Forelimb muscle (tissue), 1 donor: ENCODE results near the gene CLCN1. TPM values are rescaled to one million over a fixed set of nuclear protein-coding genes. Genes with fewer than 3 reads are reported as not detected.

Experiments used
- DNase-seq: peaks from one replicate; pipeline ENCODE4 v3.0.0-alpha.2; 2013; ENCODE audit warnings: low read depth
- polyA plus RNA-seq: library from polyadenylated mRNA; unstranded; fragments of 120-200 nt; gene quantifications from one replicate; pipeline ENCODE4 v1.2.1, GENCODE V29; 2013; ENCODE audit not compliant: insufficient read length

Gene CLCN1
- polyA plus RNA-seq, 1 donor, result 2.6 TPM

GRCh38 chr7:143295870-143296269, 20.0 kb upstream of the CLCN1 start:
- no peak for DNase-seq

DNA sequence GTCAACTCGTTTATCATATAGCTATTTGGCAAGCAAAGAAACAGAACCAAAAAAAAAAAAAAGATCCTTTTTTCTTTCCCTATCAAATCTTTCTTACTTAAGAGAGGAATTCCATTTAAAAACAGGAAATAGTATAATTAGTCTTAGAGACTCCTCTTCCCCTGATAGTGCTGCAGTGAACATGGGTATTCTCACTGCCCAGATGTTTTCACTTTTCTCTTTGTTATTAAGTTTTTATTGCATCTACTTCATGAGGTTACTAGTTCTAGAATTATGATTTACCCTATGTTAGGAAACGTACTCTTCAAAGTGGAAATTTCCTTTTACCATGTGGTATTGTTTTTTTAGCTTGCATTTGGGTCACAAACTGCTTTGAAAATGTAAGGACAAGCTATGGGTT, 19.2 kb upstream of the CLCN1 start:
- DNase-seq, result no peak

DNA sequence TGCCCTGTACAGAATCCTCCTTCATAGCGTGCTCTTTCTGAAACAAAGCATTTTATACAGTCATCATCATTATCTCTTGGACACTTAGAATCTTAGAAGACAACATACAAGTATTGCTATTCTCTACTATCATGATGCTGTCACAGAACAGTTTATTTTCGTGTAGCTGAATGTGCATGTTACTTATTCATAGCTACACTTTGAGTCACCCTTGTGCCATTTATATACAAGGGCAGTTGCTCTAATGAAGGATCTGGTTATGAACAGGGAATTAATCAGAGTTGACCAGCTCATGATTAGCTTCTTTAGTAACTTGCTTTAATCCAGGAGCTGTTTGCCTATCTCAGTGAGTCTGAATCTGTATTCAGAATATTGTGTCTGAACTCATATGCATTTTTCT, 16.6 kb upstream of the CLCN1 start:
- no peak for DNase-seq

GRCh38 chr7:143299840-143300239, 16.1 kb upstream of the CLCN1 start:
- DNase-seq, result no peak

DNA sequence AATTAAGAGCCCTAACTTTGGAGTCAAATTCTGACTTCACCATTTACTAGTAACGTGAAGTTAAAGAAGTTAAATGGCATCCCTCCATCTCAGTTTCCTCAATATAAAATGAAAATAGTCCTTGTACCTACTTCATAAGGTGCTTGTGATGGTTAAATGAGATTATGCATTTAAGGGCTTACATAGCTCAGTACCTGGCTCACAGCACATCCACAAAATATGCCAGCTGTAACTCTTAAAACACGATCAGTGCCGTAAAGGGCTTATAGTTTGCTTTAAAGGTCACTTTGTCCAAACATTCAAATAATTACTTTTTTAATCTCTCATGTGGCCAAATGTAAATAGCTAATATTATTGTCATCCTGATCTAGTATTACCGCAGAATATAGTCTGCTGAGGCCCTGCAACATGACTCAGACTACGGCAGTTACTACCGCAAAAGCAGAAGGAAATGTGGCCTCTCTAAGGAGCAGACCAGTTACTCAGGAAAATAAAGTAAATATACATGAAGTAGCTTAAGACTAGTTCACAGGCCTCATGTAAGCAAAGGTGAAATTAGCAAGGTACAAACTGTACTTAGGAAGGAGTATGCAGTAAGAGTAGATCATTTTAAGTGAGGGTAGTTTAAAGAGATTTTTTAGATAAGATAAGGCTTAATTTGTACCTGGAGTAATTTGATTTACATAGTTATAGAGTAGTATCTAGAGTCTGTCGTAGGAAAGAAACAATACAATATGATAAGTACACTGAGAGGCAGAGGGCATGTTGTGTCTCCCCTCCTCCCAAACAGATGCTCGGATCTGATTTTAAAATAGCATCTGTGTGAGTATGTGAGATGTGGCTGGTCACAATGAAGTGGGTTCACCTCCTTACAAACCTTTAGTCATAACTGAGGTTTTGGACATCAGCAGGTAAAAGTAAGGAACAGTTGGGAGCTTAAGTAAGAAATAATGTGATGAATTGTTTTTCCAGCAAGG, 14.7 kb upstream of the CLCN1 start:
- DNase-seq, result no peak

- no peak for DNase-seq
Measured at GRCh38 chr7:143303733-143304132, 12.2 kb upstream of the CLCN1 start.

DNA sequence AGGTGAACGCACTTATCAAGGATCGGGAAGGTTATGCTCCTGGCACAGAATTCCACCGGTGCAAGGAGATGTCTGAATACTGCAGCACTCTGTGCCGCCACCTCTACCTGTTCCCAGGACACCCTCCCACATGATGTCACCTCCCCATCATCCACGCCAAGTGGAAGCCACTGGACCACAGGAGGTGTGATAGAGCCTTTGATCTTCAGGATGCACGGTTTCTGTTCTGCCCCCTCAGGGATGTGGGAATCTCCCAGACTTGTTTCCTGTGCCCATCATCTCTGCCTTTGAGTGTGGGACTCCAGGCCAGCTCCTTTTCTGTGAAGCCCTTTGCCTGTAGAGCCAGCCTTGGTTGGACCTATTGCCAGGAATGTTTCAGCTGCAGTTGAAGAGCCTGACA, 11.0 kb upstream of the CLCN1 start:
- no peak for DNase-seq

DNA sequence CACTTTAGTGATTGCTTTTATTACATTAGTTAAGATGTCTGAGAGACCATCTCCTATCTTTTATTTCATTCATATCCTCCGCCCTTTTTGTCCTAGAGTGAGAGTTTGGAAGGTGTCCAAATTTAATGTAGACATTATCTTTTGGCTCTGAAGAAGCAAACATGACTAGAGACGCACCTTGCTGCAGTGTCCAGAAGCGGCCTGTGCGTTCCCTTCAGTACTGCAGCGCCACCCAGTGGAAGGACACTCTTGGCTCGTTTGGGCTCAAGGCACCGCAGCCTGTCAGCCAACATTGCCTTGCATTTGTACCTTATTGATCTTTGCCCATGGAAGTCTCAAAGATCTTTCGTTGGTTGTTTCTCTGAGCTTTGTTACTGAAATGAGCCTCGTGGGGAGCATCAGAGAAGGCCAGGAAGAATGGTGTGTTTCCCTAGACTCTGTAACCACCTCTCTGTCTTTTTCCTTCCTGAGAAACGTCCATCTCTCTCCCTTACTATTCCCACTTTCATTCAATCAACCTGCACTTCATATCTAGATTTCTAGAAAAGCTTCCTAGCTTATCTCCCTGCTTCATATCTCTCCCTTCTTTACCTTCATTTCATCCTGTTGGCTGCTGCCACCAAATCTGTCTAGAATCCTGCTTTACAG, 10.4 kb upstream of the CLCN1 start:
- no peak for DNase-seq

- no peak for DNase-seq
Measured at GRCh38 chr7:143308632-143309031, 7.3 kb upstream of the CLCN1 start.

GRCh38 chr7:143314127-143314526, 1.8 kb upstream of the CLCN1 start:
- DNase-seq, result no peak

DNA sequence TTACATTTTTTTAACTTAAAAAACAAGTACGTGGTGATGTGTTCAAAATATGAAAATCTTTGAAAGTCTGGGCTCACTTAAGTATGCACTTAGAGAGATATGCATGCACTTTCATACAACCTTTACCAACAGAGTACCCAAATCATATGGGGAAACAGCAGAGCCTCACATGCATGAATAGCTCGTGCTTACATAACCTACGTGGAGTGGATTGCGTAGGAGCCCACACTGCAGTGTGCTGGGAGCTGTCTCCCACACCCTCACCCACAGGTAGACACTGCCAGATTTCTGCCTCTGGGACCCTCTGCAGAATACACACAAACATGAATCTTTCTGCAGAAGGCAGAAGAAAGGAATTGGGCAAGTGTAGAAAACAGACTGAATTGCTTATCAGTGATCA, 581 bp downstream of the CLCN1 start:
- DNase-seq, result no peak

DNA sequence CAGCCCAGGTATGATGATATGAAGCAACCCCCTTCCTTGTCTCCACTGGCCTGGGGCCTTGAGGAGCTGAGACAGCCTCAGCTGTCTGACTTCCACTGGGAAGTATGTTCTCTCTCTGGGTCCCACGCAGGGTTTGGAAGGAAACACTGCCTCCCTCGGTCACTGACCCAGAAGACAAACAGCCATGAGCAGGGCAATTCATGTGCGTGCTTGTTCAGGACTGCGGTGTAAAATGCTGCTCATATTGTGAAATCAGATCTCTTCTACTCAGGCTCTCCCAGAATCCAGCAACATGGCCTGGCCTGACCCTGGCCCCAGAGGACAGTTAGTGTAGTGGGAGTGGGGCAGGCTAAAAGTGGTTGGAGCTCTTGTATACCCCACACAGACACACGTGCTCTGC, 2.8 kb downstream of the CLCN1 start:
- no peak for DNase-seq

DNA sequence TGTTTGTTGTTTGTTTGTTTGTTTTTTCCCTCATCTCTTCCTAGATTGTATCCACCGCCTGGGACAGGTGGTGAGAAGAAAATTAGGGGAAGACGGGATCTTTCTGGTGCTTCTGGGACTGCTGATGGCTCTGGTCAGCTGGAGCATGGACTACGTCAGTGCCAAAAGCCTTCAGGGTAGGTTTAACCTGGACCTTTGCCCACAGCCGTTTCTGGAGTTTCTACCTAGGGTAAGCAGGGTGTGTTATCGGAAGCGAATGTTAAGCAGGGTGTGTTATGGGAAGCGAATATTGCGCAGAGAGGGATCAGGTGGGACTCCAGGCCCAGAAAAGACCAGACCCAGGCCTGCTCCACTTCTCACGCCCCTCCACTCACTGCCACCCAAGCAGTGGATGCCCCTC, 4.7 kb downstream of the CLCN1 start:
- DNase-seq, result no peak

- DNase-seq, result no peak
Measured at GRCh38 chr7:143321242-143321641, 5.3 kb downstream of the CLCN1 start.

DNA sequence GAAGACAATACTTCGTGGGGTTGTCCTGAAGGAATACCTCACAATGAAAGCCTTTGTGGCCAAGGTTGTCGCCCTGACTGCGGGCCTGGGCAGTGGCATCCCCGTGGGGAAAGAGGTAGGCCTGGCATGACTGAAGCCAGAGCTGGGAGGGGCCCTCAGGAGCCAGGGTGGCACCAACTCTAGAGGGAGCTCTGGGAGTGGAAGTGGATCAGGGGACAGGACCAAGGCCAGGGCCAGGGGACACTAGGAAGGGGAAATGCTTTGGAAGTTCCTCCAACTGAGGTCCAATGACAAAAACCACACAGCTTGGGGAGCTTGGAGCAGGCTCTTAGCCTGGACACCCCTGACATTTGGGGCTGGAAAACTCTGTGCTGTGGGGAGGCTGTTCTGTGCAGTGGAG, 5.8 kb downstream of the CLCN1 start:
- no peak for DNase-seq

DNA sequence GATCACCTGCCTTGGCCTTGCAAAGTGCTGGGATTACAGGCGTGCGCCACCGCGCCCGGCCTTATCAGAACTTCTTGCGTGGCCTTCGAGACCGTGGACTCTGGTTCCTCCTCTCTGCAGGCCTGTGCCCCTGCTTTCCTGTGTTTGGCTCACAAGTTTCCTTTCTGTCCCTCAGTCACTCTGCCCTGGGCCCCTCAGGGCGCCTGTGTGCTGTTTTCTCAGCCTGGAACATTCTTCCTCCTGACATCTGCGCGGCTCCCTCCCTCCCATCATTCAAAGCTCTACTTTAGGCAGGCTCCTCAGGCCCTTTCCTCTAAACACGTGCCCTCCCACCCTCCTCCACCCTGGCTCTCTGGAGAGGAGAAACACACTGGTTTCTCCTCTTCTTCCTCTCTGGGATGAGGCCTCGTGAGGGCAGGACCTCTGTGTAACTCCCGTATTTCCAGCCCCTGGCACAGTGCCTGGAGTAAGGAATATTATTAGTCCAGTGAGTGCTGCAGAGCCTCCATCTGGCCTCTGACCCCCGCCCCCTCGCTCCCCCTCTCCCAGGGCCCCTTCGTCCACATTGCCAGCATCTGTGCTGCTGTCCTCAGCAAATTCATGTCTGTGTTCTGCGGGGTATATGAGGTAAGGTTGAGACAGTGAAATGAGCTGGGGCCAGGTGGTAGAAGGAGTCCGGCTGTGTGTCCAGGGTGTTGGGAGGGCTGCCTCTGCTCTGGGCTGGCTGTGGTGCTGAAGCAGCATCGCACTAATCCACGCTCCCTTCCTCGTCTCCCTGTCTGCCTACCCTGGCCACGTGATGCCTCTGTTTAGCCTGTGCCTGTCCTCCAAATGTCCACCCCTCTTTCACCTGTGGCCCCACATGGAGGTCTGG, 7.1 kb downstream of the CLCN1 start:
- DNase-seq, result no peak

- DNase-seq, result no peak
Measured at GRCh38 chr7:143323653-143324052, 7.7 kb downstream of the CLCN1 start.

DNA sequence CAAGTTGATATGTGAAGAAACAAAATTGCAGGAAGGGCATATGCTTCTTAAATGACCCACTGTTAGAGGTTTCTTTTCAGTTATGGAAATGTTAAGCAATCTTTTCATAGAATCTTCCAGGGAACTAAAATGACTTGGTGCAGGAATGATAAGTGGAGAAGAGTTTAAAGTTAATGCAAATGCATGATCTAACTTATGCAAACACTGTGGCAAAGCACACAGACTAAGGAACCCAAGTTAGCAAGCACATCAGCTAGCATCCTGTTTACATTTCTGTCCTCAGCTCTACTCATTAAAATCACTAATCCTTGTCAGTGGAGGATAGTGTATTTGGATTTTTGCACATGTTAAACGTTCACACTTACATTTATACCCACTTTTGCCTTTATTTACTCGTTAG, 9.3 kb downstream of the CLCN1 start:
- no peak for DNase-seq

DNA sequence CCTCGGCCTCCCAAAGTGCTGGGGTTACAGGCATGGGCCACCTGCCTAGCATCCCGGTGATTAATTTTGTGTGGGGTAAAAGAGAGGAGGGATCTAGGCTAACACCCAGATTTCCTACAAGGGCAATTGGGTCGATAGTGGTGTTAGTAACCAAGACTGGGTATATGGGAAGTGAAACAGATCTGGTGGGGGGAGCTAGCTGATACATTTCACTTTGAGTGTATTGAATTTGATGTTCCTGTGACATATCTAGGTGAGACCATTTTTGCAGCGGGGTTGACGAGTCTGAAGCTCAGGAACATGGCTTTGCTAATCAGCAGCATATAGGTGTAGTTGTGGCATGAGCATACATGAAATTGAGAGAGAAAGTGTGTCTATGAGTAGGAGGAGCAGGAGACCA, 12.0 kb downstream of the CLCN1 start:
- DNase-seq, result no peak

DNA sequence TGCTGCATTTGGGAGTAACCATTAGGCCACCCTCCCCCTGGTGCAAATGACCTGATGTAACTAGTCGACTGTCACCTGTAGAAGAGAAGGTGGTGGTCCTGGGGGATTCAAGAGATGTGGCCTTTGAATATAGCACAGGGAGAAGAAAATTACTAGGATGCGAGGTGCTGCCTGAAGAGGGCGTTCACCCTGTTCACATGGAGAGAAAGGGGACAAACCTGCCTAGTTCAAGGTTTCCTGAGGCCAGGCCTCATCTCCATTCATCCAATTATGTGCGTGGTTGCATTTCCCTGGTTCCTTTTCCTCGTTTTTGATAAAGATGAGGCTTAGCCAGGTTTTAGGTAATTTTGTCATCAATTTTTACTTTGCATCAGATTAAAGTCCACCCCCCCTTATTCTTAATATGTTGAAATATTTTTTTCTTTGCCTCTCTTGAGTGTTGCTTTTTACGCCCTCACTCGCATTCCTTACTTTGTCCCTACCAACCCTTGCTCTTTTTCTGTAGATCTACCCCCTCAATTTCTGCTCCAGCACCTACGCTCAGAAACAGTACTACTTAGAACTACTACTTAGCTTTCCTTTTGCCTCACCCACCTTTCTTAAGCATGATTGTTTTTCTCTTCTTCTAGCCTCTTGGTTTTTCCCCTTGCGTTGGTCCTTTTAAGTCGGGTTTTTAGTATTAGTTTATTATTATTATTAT, 13.7 kb downstream of the CLCN1 start:
- no peak for DNase-seq

GRCh38 chr7:143331179-143331801, 15.4 kb downstream of the CLCN1 start:
- no peak for DNase-seq
